Activated CD4-positive, alpha-beta T cell treated with anti-CD3 and anti-CD28 coated beads for 1 hour (primary cell): Measurements from ENCODE around the gene PKD1L1.

Experiments used
- DNase-seq: peaks from one replicate; pipeline ENCODE4 v3.0.0-alpha.2; 2020

PKD1L1 gene

GRCh38 chr7:47787249-47788069, 160.8 kb downstream of the PKD1L1 start:
- no peak for DNase-seq

DNA sequence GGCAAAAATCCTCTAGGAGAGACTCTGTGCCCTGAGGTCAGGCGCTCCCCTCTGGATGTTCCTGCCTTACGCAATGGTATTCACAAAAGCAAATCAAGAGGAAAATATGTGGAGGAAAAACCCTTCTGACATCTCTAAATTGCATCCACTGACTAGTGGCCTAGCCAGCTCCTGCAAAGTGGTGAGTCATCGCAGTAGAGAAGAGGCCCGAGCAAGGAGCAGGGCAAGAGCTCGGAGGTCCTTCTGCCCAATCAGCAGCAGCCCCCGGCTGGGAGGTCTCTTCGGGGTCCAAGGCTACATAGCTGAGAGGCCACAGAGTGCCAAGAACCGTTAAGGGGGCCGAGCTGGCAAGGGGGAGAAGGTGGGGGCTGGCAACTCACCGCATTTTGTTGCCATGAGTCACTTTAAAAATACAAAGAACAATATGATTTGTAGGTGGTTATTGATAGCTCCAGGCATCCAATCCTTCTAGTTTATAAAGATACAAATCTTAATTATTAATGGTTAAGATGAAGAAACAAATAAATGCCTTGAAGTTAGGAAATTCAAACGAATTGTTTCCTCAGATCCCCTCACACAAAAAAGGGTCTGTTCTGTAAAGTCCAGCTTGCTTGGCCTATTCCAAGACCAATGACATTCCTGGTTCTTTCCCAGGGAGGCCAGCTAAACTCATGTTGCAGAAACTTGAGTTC, 161.6 kb downstream of the PKD1L1 start:
- DNase-seq, result no peak

DNA sequence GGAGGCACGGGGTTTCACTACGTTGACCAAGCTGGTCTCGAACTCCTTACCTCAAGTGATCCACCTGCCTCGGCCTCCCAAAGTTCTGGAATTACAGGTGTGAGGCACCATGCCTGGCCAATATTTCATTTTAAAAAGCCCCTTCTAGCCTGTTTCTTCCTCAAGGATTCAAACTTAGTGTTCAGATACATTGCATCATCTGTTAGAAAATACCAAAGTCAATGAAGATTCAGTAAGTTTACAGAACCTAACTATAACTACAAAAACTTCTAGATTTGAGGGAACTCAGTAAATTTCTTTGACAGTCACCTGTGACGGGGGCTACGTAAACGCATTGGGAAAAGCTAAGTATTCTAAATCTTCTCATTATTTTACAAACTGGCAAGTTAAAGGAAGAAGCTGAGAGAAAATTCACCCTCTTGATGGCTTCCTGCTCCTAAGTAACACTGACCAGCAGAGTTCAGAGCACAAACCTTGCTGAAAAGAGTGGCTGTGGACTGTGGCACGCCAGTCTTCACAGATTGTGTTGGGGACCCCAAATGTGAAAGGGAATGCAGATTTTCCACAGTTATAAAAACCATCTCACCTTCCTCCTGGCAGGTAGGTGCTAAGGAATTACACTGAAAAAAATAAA, 162.2 kb downstream of the PKD1L1 start:
- DNase-seq, result no peak

DNA sequence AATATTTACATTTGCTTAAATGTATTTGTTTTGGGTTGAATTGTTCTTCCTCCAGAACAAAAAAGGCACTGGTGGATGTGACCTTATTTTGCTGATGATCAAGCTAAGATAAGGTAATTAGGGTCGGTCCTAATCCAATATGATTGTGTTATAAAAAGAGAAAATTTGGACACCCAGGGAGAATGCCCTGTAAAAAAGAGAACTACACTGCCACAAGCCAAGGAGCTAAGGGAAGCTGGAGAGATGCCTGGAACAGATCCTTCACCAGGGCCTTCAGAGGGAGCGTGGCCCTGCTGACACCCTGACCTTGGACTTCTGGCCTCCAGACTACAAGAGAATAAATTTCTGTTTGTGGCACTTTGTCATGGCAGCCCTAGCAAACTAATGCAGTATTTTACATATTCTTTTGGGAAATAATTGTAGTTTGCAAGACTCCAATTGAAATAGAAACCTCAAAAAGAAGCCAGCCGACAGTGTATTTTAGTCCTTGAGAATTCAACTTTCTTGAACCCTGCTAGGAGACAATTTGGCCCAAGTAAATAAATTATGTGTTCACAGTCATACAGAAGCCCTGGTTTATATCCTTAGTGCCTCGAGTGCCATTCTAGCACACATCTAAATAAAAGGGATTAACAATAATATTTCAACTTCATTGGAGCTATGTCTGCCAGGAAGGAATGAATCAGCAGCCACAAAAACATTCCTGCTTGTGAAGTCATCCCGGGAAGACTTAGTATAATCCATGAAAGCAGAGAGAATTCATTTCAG, 164.6 kb downstream of the PKD1L1 start:
- no peak for DNase-seq

DNA sequence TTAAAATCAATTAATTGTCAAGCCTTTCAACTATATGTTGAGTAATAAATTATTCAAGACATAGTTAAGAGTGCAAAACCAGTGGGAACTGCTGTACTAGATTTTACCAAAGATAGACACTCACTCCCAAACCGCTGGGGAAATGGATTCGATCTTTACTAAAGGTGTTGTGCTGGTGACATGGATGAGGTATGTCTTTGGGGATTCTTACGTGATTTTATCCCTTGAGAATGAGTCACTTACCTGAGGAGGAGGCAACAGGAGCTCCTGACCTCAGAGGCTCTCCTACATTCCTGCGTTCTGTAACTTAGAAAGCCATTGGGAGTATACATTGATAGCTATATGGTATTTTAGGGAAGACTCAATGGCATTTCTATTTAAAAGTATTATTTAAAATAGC, 165.5 kb downstream of the PKD1L1 start:
- no peak for DNase-seq

GRCh38 chr7:47782022-47782421, 166.2 kb downstream of the PKD1L1 start:
- no peak for DNase-seq

DNA sequence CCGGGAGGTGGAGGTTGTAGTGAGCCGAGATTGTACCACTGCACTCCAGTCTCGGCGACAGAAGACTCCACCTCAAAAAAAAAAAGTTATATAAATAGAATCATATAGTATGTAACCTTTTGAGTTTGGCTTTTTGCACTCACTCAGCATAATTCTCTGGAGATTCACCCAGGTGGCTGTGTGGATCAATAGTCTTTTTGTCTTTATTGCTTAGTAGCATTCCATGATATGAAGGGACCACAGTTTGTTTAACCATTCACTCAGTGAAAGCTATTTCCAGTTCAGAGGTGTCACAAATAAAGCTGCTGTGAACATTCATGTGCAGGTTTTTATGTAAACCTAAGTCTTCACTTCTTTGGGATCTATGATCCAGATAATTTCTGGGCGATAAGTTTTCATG, 167.7 kb downstream of the PKD1L1 start:
- no peak for DNase-seq

DNA sequence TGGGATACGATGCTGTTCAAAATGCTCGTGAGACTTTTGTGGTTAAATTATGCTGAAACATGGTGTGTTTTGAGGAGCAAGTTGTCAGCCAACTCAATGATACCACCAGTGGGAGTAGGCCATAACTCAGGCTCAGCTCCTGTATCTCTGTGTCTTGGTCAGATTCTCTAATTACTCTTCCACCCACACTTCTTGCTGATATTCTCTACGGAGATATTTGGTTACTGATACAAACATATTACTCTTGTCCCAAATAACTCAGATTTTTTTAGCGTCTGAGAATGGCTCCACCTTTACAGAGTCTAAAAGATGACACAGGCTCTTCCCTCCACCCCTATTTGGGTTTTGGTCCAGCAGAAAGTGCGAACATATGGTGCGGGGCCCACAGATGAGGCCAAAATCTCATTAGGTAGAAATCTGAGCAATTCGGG, 168.9 kb downstream of the PKD1L1 start:
- DNase-seq, result no peak

DNA sequence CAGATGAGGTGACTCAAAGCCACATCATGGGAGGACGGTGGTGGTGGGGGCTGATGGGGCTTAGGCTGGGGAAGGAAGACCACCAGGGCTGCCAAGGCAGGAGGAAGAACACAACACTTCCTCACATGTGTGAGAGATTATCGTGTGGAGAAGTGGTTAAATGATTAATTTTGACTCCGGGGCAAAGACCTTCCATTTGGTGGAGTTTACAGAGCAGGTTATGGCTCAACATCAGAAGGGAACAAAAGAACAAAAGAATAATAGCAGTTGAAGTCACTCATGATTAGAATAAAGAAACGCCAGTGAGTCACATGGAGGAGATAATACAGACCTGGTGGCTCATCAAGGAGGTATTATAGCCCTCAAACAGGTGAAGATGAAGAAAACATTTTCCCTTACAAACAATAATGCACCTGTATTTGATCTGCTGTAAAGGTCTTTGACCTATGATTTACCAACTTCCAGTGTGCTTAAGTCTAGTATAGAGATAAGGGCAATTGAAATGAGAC, 170.1 kb downstream of the PKD1L1 start:
- no peak for DNase-seq

- DNase-seq, result no peak
Measured at GRCh38 chr7:47777531-47778152, 170.6 kb downstream of the PKD1L1 start.

DNA sequence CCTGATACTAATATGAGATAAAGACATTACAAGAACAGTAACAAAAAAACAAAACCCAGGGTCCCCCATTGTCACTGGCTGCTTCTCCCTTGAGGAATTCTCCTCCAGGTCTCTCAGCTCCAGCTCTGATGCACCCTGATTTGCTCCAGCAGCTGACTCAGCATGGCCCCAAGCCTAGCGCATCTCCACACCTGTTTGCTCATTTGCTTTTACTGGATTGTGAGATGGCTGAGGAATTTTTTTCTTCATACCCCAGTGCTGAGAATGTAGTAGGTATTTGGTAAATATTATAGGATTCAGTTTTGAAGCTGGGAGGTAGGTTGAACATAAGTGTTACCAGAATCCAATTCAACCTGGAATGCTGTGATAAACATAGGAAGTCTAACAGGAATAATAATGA, 171.9 kb downstream of the PKD1L1 start:
- no peak for DNase-seq

DNA sequence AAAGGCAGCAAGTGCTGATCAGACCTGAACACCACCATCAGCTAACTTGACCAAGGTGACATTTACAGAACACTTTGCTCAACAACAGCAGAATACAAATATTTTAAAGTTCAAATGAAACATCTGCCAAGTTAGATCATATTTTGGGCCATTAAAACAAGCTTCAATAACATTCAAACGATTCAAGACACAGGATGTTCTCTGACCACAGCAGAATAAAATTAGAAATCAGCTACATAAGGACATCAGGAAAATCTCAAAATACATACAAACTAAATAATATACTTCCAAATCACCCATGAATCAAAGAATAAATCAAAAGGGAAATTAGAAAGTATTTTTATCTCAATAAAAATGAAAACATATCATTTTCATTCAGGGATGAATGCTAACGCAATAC, 173.0 kb downstream of the PKD1L1 start:
- DNase-seq, result no peak

DNA sequence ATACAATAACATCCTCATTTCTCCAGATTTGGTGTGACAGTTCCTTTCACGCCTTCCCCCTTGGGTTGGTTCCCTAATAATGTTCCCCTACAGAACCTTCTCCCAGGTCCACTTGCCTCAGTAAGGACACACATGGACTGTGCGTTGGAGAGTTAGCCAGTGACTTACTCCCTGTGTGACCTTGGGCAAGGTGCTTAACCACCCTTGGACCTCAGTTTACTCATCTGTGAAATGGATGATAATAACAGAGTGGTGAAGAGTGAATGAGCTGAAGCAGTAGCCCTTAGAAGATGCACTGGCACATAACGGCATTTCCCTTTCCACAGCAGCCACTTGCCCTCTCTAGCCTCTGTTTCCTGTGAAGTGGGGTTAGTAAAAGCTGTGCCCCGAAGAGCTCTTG, 175.8 kb downstream of the PKD1L1 start:
- DNase-seq, result no peak

DNA sequence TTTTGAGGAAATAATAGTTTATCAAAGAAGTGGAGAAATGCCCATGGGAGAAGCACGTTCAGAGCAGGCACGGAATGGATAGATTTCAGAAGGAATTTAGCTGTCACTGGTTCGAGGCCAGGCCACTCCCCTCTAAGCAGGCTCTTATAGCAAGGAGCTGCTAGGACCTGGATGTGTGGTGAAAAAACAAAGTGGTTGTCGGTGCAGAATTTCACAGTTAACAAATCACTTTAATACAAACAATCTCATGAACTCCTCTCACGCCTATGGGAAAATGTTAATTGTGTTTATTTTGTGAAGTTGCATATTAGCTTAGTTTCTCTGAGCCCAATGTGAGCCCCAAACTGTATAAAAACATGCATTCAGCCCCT, 176.3 kb downstream of the PKD1L1 start:
- DNase-seq, result no peak

DNA sequence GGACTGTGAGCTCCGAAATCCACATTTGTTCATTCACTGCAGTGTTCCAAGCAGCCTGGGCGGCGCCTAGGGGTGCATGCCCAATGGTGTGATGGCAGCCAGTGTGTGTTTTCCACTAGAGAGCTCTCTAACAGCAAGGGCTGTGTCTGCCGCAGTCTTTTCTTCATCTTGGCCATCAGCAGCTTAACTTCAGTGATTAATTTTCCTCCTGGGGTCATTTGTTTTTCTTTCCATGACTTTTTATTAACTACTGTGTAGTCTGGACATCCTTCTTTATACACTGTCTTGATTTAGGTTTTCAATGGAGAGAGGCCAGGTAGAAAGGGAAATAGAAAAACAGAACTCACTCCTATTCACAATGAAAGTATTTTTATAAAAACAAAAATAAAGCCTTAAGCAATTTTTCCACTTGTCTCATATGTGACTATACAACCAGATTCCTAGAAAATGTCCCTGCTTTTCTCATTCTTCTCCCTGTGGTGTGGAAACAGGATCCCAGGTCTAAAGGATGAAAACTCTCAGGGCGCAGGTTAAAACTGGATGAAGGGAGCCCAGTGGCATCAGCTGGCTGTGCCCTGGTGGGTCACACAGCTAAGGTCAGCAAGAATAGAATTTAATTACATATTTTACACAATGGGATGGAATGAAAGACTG, 176.8 kb downstream of the PKD1L1 start:
- DNase-seq, result no peak

DNA sequence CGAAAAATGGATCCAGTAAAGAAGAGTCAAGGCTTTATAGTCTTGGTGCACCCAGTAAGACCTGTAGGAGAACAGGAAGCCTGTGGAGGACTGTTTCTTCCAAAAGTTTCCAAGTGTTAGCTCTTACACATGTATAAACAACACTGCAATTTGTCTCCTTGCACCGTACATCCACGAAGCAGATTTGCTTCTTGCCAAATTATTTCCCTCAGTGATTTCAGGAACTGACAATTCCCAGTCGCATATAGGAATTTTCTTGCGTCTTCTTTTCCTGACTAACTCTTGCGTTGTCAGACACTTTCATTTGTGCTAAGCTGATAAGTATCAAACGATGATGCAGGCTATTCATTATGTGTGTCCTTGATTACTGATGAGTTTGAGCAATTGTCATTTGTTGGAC, 182.1 kb downstream of the PKD1L1 start:
- no peak for DNase-seq

- no peak for DNase-seq
Measured at GRCh38 chr7:47765373-47765979, 182.8 kb downstream of the PKD1L1 start.

DNA sequence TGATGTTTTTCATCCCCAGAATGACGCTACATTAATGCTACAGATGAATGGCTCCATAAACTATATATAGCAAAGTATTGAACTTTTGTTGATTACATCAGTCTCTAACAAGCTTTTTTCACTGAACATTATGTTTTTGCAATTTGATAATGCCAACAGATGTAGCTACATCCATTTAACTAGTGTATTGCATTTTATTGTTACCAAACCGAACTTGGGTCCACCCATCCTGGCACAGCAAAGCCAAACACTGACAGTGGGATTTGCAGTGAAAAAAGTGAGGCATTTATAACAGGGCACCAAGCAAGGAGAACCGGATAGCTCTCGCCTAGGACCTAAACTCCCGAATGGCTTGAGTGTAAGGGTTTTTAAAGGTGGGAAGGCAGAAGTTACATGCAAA, 183.5 kb downstream of the PKD1L1 start:
- DNase-seq, result no peak

DNA sequence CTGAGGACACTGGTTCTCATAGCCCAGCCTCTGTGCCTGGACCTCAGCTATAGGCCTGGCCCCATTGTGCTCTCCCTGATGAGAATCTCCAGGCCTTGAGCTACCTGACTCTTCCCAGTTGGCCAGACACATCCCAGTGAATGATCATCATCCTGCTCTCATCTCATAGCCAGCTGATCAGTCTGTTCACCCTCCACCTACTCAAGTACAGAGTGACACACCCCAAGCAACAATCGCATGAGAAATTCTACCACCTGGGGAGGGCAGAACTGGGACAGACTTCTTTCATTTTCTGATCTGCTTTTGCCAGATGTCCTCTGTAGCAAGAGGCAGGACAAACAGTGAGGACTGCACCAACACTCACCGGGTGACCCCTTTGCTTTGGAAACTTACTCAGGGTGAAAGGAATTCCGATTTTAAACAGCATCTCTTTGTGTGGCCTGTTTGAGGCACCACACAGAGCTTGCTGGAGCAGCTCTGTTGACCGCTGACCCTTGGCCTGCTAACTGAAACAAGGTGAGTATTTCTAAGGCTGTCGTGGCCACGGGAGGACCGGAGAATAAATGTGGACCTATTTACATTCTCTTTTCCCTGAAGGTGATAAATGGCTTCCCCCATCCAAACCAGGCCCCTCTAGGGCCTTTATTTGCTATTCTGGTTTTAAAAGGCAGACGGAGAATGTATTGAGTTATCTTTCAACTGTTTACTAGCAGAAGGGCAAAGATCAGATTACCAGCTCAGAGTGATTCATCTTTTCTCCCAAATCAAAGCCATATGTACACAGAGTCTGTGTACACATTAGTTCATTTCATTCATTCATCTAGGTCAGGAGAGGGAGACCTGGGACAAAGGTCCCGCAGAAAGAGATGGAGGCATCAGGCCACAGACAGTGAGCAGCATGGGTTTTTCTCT, 184.9 kb downstream of the PKD1L1 start:
- no peak for DNase-seq

DNA sequence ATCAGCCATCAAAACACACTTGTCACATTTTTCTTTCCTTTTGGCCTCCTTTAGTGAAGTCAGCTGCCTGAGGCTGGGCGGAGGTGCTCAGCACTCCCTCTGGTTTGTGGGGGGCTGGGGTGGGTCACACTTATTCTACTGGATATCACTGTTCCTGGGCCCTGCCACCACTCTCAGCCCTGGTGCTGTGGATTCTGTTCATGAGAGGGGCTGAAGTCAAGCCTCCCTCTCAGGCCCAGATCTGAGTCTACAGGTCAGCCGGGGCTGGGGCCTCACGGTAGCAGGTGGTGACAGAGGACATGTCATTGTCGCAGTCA, 185.6 kb downstream of the PKD1L1 start:
- DNase-seq, result no peak

DNA sequence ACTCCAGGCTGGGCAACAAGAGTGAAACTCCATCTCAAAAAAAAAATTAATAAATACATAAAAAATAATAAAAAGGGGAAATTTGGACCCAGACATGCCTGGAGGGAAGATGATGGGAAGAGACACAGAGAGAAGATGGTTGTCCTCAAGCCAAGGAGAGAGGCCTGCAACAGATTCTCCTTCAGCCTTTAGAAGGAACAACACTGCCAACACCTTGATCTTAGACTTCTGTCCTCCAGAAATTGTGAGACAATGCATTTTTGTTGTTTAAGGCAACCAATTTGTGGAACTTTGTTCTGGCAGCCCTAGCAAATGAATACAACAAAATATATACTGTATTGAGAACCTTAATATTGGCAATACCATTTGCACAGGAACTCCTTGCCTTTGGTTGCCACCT, 186.1 kb downstream of the PKD1L1 start:
- no peak for DNase-seq
